DMS 273 treated with DMSO at 0.1 percent for 48 hours (cell line): ENCODE measurements around the gene ALG9.
"Not testable (repeated sequence)": the region's sequence is repeated elsewhere in the genome, so short reads cannot be mapped to it uniquely, and the experiment has no call there.

Source experiments
- DNase-seq: peaks from one replicate; lab custom pipeline; 2025; lab: John Stamatoyannopoulos, UW

ALG9 gene, protein sequence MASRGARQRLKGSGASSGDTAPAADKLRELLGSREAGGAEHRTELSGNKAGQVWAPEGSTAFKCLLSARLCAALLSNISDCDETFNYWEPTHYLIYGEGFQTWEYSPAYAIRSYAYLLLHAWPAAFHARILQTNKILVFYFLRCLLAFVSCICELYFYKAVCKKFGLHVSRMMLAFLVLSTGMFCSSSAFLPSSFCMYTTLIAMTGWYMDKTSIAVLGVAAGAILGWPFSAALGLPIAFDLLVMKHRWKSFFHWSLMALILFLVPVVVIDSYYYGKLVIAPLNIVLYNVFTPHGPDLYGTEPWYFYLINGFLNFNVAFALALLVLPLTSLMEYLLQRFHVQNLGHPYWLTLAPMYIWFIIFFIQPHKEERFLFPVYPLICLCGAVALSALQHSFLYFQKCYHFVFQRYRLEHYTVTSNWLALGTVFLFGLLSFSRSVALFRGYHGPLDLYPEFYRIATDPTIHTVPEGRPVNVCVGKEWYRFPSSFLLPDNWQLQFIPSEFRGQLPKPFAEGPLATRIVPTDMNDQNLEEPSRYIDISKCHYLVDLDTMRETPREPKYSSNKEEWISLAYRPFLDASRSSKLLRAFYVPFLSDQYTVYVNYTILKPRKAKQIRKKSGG

DNA sequence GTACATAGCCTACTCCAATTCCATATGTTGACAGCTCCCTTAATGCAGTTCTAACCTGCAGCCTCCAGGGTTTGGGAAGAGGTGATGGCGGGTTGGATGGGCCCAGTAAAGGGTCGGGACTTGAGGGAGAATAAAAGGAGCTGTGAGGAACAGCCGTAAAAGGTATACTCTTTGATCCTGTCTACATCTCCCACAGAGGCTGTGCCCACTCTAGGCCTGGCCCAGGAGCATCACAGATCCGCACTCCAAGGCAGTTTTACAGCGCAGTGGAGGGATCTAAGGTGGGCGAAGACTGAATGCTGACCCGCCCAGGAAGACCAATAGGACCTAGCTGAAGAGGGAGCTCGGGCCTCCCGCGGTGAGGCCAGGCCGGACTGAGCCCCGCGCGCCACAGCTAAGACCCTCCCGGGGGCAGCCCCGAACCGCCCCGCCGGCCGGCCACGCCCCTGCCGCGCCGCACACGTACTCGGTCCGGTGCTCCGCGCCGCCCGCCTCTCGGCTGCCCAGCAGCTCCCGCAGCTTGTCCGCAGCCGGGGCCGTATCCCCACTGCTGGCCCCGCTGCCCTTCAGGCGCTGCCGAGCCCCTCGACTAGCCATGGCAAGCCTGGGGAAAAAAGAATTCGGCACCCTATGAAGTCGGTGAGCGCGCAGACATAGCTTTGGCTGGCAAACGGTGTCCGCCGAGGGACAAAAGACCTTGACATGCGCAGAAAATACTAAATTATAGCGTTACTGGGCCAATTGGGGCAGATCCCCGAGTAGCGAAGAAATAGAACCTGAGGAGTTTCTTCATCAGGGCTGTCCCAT is at the start of gene ALG9:
TSS of gene ALG9 (minus strand) at position 696 of the 807 bp plus-strand sequence. CDS start at position 597, 99 bp downstream.
- peak; percentile 52 for DNase-seq

DNA sequence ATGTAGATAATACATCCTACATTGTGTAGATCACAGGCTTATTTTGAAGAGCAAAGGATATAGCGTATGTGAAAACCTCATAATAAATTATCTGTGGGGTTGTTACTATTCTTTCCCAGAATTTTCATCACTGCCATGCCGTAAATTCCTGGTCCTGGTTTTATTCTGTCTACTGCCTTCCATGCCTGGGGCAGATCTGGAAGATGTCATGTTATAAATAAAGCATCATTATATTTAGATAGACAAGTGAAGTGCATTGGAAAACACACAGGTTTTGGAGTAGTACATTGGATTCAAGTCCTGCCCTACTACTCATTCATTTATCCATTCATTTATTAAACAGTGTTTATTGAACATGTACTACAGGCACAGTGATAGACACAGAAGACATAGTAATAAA is 49.5 kb upstream of the ALG9 start:
- DNase-seq, result no peak

GRCh38 chr11:111918390-111919256 is 47.2 kb upstream of the ALG9 start, which contains the start of gene C11orf52:
Gene C11orf52, plus strand, starts transcription at chr11:111918913. Its CDS starts 60 bp downstream, at chr11:111918973.
- no peak for DNase-seq

- DNase-seq, result no peak
Observed at GRCh38 chr11:111917788-111918187, 46.4 kb upstream of the ALG9 start.

- DNase-seq, result no peak
Observed at GRCh38 chr11:111917312-111917711, 45.9 kb upstream of the ALG9 start.

DNA sequence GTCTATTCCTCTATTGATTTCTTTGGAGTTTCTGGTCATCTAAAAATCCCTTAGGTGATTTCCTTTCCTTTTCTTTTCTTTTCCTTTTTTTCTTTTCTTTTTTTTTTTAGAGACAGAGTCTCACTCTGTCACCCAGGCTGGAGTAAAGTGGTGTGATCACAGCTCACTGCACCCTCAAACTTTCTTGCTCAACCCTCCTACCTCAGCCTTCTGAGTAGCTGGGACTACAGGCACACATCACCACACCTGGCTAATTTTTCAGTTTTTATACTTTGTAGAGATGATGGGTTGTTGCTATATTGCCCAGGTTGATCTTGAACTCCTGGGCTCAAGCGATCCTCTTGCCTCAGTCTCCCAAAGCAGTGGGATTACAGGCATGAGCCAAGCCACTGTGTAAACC is 45.4 kb upstream of the ALG9 start:
- DNase-seq, result no peak

DNA sequence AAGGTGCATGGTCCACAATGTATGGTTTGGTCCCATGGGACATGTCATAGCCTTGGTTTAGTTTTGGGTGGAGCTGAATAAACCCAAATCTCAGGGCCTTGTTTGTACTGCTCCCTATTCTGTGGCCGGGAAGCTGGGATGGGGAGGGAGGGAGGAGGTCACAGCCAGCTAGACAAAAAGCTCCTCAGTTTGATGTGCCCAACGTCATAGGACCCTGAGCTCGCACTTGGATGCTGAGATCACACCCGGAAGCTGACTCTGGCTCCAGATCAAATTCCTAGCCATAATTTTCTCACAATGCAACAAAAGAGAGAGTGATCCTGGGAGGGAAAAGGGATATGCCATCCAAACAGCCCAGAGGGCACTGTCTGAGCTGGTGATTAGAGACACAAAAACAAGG is 42.6 kb upstream of the ALG9 start:
- DNase-seq, result no peak

DNA sequence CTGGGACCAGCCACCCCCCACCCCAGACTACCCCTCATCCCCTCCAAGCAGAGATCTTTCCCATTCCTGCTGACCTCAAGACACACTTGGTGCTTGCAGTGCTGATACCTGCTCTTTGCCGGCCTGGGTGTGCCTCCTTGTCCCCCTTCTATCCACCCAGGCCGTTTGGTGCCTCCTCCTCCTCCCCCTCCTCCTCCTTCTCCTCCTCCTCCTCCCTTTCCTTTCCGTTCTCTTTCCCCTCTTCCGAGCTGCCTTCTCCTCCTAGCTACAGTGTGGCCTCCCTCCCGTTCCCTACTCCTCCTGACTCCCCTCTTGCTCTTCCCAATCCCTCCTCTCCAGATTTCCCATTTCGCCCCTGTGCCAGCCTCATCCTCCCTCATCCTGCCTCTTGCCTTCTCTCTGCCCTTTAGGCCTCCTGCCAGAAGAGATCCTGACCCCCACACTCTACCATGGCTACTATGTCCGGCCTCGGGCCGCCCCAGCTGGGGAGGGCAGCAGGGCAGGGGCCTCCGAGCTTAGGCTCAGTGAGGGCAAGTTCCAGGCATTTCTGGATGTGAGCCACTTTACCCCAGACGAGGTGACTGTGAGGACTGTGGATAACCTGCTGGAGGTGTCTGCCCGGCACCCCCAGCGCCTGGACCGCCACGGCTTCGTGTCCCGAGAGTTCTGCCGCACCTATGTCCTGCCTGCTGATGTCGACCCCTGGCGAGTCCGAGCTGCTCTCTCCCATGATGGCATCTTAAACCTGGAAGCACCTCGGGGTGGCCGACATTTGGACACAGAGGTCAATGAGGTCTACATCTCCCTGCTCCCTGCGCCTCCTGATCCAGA is 41.9 kb upstream of the ALG9 start:
- DNase-seq, result no peak

- DNase-seq, result no peak
Observed at GRCh38 chr11:111912535-111912934, 41.2 kb upstream of the ALG9 start, which contains the start of gene HSPB2. Gene HSPB2, plus strand, starts transcription at chr11:111912734. Its CDS starts 96 bp downstream, at chr11:111912830.

- no peak for DNase-seq
Observed at GRCh38 chr11:111911563-111912401, 40.4 kb upstream of the ALG9 start, which contains the start of gene CRYAB. Gene CRYAB, minus strand, starts transcription at chr11:111911770. Its CDS starts 46 bp downstream, at chr11:111911724.

GRCh38 chr11:111910676-111911562 is 39.5 kb upstream of the ALG9 start:
- DNase-seq, result no peak

DNA sequence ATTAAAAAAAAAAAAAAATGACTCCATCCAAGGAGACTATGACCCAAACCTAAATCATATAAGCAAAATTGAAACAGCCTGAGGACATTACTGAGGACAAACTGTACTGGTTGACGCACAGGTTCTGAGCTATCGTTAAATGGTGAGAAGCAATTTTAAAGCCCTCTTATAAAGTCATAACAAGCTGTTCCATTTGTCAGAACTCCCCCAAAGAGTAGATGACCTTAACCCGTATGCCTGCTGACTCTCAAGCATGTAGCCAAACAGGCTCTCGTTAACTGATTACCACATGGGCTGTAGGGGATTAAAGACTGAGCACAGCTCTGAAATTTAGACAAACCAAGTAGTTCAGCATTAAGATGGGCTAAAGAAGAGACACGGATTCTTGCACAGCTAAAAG is 38.0 kb upstream of the ALG9 start:
- DNase-seq, result no peak

DNA sequence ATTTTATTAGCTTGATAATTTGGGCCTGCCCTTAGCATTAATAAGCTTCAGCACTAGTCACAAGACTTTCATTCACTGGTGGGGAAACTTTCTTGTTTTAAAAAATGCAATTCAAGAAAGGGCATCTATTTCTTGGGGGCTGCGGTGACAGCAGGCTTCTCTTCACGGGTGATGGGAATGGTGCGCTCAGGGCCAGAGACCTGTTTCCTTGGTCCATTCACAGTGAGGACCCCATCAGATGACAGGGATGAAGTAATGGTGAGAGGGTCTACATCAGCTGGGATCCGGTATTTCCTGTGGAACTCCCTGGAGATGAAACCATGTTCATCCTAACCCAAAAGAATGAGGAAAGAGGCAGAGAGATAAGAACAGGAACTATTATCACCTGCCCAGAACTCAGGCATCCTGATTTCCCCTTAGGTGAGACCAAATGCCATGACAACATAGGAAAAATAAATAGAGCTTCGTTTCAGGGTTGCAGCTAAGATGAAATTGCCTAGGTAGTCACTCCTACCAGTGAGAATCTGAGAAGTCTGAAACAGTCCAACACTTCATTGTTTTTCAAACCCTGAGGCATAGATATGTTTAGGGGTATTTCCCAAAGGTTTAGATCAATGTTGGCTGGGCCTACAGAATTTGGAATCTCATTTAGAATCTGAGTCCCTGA is 37.4 kb upstream of the ALG9 start:
- no peak for DNase-seq

DNA sequence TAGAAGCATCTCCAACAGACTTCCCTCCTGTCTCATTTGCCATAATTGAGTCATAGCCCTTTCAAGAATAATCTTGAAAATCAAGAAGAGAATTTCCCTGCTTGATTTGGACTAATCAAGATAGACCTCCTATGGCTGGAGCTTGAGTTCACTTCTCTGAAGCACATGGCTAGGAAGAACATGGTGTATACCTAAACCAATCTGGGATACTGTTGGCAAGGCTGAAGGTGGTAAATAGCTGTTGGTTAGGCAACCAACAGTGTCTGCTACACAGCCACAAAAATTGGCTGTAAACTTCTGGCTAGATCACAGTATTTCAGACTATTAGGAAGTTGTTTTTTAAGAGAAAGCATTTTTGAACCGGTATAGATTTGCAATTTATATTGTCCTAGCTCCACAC is 35.3 kb upstream of the ALG9 start:
- no peak for DNase-seq

GRCh38 chr11:111905411-111905810 is 34.0 kb upstream of the ALG9 start:
- DNase-seq, result no peak

- DNase-seq, result no peak
Observed at GRCh38 chr11:111886844-111887243, 15.5 kb upstream of the ALG9 start.

- DNase-seq, result no peak
Observed at GRCh38 chr11:111886032-111886431, 14.7 kb upstream of the ALG9 start.

DNA sequence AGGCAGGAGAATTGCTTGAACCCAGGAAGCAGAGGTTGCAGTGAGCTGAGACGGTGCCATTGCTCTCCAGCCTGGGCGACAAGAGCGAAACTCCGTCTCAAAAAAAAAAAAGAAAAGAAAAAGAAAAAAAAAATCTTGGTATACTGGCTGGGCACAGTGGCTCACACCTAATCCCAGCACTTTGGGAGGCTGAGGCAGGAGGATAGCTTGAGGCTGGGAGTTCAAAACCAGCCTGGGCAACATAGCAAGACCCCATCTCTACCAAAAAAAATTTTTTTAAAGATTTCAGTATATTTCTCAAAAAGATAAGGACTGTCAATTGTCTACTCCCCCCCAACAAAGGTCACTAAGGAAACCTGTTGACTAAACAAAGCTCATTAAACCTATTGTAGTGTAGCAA is 13.7 kb upstream of the ALG9 start:
- not testable (repeated sequence) for DNase-seq
